ENCODE data around the gene POU6F1. TPM values are rescaled to one million over a fixed set of nuclear protein-coding genes. Genes with fewer than 3 reads are reported as not detected.

Gene POU6F1
- total and polyA plus RNA-seq, 2 donors from 2014 or later, result 5.2 to 20.0 TPM

DNA sequence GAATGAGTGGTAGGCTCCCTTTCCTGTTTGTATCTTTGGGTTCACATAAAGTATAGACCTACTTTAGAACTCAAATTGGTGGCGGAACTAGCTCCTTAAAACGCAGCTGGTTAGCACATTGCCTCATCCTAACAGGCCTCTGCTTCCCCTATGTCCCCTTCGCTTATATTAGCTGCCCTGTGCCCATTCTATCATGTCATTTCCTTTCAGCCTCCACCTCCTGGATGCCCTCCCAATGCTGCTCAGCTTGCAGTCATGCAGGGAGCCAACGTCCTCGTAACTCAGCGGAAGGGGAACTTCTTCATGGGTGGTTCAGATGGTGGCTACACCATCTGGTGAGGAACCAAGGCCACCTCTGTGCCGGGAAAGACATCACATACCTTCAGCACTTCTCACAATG, 24.3 kb upstream of the POU6F1 start:
- H3K4me1 ChIP-seq (ENCODE audit: control insufficient read depth in 2 of 3, insufficient read depth in 2 of 3, low read depth in 1 of 3, low read length in 3 of 3), result peaks cover 3 to 32% (median 12%) of the 10 kb centered on the region in 3 donors
- TF ChIP-seq, protein P1, sequence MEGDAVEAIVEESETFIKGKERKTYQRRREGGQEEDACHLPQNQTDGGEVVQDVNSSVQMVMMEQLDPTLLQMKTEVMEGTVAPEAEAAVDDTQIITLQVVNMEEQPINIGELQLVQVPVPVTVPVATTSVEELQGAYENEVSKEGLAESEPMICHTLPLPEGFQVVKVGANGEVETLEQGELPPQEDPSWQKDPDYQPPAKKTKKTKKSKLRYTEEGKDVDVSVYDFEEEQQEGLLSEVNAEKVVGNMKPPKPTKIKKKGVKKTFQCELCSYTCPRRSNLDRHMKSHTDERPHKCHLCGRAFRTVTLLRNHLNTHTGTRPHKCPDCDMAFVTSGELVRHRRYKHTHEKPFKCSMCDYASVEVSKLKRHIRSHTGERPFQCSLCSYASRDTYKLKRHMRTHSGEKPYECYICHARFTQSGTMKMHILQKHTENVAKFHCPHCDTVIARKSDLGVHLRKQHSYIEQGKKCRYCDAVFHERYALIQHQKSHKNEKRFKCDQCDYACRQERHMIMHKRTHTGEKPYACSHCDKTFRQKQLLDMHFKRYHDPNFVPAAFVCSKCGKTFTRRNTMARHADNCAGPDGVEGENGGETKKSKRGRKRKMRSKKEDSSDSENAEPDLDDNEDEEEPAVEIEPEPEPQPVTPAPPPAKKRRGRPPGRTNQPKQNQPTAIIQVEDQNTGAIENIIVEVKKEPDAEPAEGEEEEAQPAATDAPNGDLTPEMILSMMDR (IDR thresholded peaks at IDR 0.05; ENCODE audit: borderline replicate concordance, extremely low read depth, insufficient read depth), result no peak
- no peak overlapping the region for H3K9ac ChIP-seq (ENCODE audit: low read length in 3 of 3)
- intact Hi-C loops (cut with DNase I), result no loop called here
- no peaks in the 10 kb centered on the region for H3K9me3 ChIP-seq (ENCODE audit: control insufficient read depth in 2 of 3, insufficient read depth in 1 of 3, low read length in 3 of 3)
- H3K36me3 ChIP-seq (ENCODE audit: control insufficient read depth in 2 of 3, insufficient read depth in 3 of 3, low read length in 3 of 3), result peaks cover 4 to 41% (median 23%) of the 10 kb centered on the region in 3 donors
- H3K27me3 ChIP-seq (ENCODE audit: control insufficient read depth, insufficient read depth, low read length), result no peaks in the 10 kb centered on the region
- H3K4me3 ChIP-seq (ENCODE audit: low read length in 3 of 3), result no peak overlapping the region
- no peak overlapping the region for H3K27ac ChIP-seq (ENCODE audit: low read depth in 2 of 2, low read length in 2 of 2)
- DNase-seq, result no peak
- FAIRE-seq, result no peak

DNA sequence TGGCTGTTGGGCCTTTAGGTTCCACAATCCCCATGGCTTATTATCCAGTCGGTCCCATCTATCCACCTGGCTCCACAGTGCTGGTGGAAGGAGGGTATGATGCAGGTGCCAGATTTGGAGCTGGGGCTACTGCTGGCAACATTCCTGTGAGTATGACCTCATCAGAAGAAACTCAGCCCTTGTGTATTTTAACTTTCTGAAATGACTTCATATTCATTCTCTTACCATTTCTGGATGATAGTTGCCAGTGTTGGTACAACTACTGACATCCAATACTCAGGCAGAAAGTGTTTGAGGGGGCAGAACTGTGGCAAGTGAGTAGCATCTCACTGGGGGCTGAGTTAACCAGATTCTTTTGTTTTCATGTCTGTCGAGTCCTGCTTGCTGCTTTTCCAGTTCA, 23.1 kb upstream of the POU6F1 start:
- no peak overlapping the region for H3K9ac ChIP-seq (ENCODE audit: low read length in 3 of 3)
- FAIRE-seq (no peak), DNase-seq (no peak)
- H3K9me3 ChIP-seq (ENCODE audit: control insufficient read depth in 2 of 3, insufficient read depth in 1 of 3, low read length in 3 of 3), result no peaks in the 10 kb centered on the region
- no peaks in the 10 kb centered on the region for H3K27me3 ChIP-seq (ENCODE audit: control insufficient read depth, insufficient read depth, low read length)
- peaks cover 0 to 27% (median 8%) of the 10 kb centered on the region in 3 donors for H3K4me1 ChIP-seq (ENCODE audit: control insufficient read depth in 2 of 3, insufficient read depth in 2 of 3, low read depth in 1 of 3, low read length in 3 of 3)
- H3K27ac ChIP-seq (ENCODE audit: low read depth in 2 of 2, low read length in 2 of 2), result no peak overlapping the region
- intact Hi-C loops (cut with DNase I), result no loop called here
- H3K36me3 ChIP-seq (ENCODE audit: control insufficient read depth in 2 of 3, insufficient read depth in 3 of 3, low read length in 3 of 3), result peaks cover 4 to 38% (median 23%) of the 10 kb centered on the region in 3 donors
- TF ChIP-seq, protein P1 (IDR thresholded peaks at IDR 0.05; ENCODE audit: borderline replicate concordance, extremely low read depth, insufficient read depth), result no peak
- no peak overlapping the region for H3K4me3 ChIP-seq (ENCODE audit: low read length in 3 of 3)

DNA sequence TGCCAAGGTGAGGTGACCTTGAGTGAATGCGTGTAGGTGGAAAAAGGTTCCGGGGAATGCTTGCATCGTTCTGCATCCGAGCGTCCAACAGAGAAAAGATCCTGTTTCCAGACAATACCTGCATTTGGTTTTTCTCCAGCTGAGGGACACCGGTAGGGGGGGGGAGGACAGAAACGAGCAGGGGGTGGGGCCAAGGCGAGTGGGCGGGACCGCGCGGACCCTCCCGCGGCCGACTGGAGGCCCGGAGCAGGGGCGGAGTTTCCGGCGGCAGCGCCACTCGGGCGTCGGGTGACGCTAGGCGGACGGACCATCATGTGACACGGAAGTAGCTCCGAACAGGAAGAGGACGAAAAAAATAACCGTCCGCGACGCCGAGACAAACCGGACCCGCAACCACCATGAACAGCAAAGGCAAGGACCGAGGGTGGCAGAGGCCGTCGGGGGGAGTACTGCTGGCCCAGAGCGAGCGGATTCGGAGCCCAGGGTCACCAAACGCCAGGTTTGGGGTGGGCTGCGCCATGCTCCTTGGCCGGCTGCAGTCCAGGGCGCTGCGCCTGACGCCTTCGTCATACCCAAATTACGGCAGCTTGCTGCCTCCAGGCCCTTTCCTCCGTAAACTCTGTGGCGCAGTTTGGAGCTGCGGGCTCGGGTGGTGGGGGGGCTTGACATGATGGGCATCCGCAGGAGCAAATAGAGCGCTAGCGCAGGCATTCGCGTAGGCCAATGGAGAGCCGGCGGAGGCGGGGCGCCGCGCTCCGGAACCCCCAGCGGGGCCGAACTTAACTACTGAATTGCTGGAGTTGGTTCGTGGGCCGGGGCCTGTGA, 20.9 kb upstream of the POU6F1 start, which contains the start of gene DAZAP2:
Gene DAZAP2, plus strand, starts transcription at position 317 of the 825 bp plus-strand sequence. Its CDS starts 82 bp downstream, at position 399.
- TF ChIP-seq, protein P1 (IDR thresholded peaks at IDR 0.05; ENCODE audit: borderline replicate concordance, extremely low read depth, insufficient read depth), result no peak
- DNase-seq, result peak; percentile 98 to 99 (median 98)
- peak within 1 kb of the TSS; percentile 96 to 100 (median 99) for H3K9ac ChIP-seq (ENCODE audit: low read length in 3 of 3)
- no peak for FAIRE-seq
- peaks cover 4 to 27% (median 19%) of the 10 kb centered on the region in 3 donors for H3K36me3 ChIP-seq (ENCODE audit: control insufficient read depth in 2 of 3, insufficient read depth in 3 of 3, low read length in 3 of 3)
- H3K27me3 ChIP-seq (ENCODE audit: control insufficient read depth, insufficient read depth, low read length), result no peaks in the 10 kb centered on the region
- H3K4me1 ChIP-seq (ENCODE audit: control insufficient read depth in 2 of 3, insufficient read depth in 2 of 3, low read depth in 1 of 3, low read length in 3 of 3), result peaks cover 0 to 20% (median 5%) of the 10 kb centered on the region in 3 donors
- H3K4me3 ChIP-seq (ENCODE audit: low read length in 3 of 3), result peak within 1 kb of the TSS; percentile 98 to 100 (median 98)
- intact Hi-C loops (cut with DNase I), result no loop called here
- H3K9me3 ChIP-seq (ENCODE audit: control insufficient read depth in 2 of 3, insufficient read depth in 1 of 3, low read length in 3 of 3), result no peaks in the 10 kb centered on the region
- H3K27ac ChIP-seq (ENCODE audit: low read depth in 2 of 2, low read length in 2 of 2), result peak within 1 kb of the TSS; percentile 100
